ENCODE results near the gene TRPM1.
"Not testable (repeated sequence)": the region's sequence is repeated elsewhere in the genome, so short reads cannot be mapped to it uniquely, and the experiment has no call there.

Gene TRPM1

GRCh38 chr15:31100738-31101137 is 787 bp downstream of the TRPM1 start:
- no peak overlapping the region for H3K4me3 ChIP-seq (ENCODE audit: insufficient read depth, low read depth, low read length)
- WGBS, 2 experiments: 91 to 93% methylated on average over 6 of the region's 6 CpGs
- H3K9me3 ChIP-seq (ENCODE audit: control insufficient read depth, low read length): no peaks in the 10 kb centered on the region
- H3K27ac ChIP-seq (ENCODE audit: insufficient read depth, low read depth, low read length, poor library complexity, severe bottlenecking): no peak overlapping the region
- no peaks in the 10 kb centered on the region for H3K27me3 ChIP-seq (ENCODE audit: control insufficient read depth, insufficient read depth, low read length, poor library complexity, severe bottlenecking)
- H3K36me3 ChIP-seq (ENCODE audit: control insufficient read depth, insufficient read depth, low read length): no peaks in the 10 kb centered on the region
- peaks cover 22% of the 10 kb centered on the region for H3K4me1 ChIP-seq (ENCODE audit: control insufficient read depth, insufficient read depth, low read length)

GRCh38 chr15:31098953-31099740 is 2.4 kb downstream of the TRPM1 start:
- Histone ChIP-seq H3K27ac (ENCODE audit: insufficient read depth, low read depth, low read length, poor library complexity, severe bottlenecking) (no peak overlapping the region), H3K4me1 (ENCODE audit: control insufficient read depth, insufficient read depth, low read length) (peaks cover 22% of the 10 kb centered on the region), H3K36me3 (ENCODE audit: control insufficient read depth, insufficient read depth, low read length) (no peaks in the 10 kb centered on the region), H3K9me3 (ENCODE audit: control insufficient read depth, low read length) (no peaks in the 10 kb centered on the region), H3K4me3 (ENCODE audit: insufficient read depth, low read depth, low read length) (no peak overlapping the region), H3K27me3 (ENCODE audit: control insufficient read depth, insufficient read depth, low read length, poor library complexity, severe bottlenecking) (no peaks in the 10 kb centered on the region)
- WGBS, 2 experiments: 85 to 88% methylated on average over 4 of the region's 4 CpGs

- Histone ChIP-seq H3K27ac (ENCODE audit: insufficient read depth, low read depth, low read length, poor library complexity, severe bottlenecking) (no peak overlapping the region), H3K36me3 (ENCODE audit: control insufficient read depth, insufficient read depth, low read length) (no peaks in the 10 kb centered on the region), H3K4me1 (ENCODE audit: control insufficient read depth, insufficient read depth, low read length) (peaks cover 22% of the 10 kb centered on the region), H3K9me3 (ENCODE audit: control insufficient read depth, low read length) (no peaks in the 10 kb centered on the region), H3K27me3 (ENCODE audit: control insufficient read depth, insufficient read depth, low read length, poor library complexity, severe bottlenecking) (no peaks in the 10 kb centered on the region), H3K4me3 (ENCODE audit: insufficient read depth, low read depth, low read length) (no peak overlapping the region)
- WGBS, 2 experiments: 75 to 81% methylated on average over 6 of the region's 6 CpGs
Measured at GRCh38 chr15:31098491-31098917, 3.0 kb downstream of the TRPM1 start.

GRCh38 chr15:31096563-31096962 is 5.0 kb downstream of the TRPM1 start:
- Histone ChIP-seq H3K4me3 (ENCODE audit: insufficient read depth, low read depth, low read length) (no peak overlapping the region), H3K36me3 (ENCODE audit: control insufficient read depth, insufficient read depth, low read length) (no peaks in the 10 kb centered on the region), H3K9me3 (ENCODE audit: control insufficient read depth, low read length) (no peaks in the 10 kb centered on the region), H3K27ac (ENCODE audit: insufficient read depth, low read depth, low read length, poor library complexity, severe bottlenecking) (no peak overlapping the region), H3K27me3 (ENCODE audit: control insufficient read depth, insufficient read depth, low read length, poor library complexity, severe bottlenecking) (no peaks in the 10 kb centered on the region), H3K4me1 (ENCODE audit: control insufficient read depth, insufficient read depth, low read length) (peaks cover 13% of the 10 kb centered on the region)
- WGBS, 2 experiments: 96% methylated on average over 5 of the region's 5 CpGs

GRCh38 chr15:31091481-31091880 is 10.0 kb downstream of the TRPM1 start:
- H3K4me3 ChIP-seq (ENCODE audit: insufficient read depth, low read depth, low read length): no peak overlapping the region
- H3K9me3 ChIP-seq (ENCODE audit: control insufficient read depth, low read length): no peaks in the 10 kb centered on the region
- 90 to 91% methylated on average over 5 to 6 of the region's 6 CpGs for WGBS, 2 experiments
- H3K27me3 ChIP-seq (ENCODE audit: control insufficient read depth, insufficient read depth, low read length, poor library complexity, severe bottlenecking): no peaks in the 10 kb centered on the region
- H3K36me3 ChIP-seq (ENCODE audit: control insufficient read depth, insufficient read depth, low read length): no peaks in the 10 kb centered on the region
- H3K27ac ChIP-seq (ENCODE audit: insufficient read depth, low read depth, low read length, poor library complexity, severe bottlenecking): no peak overlapping the region
- no peaks in the 10 kb centered on the region for H3K4me1 ChIP-seq (ENCODE audit: control insufficient read depth, insufficient read depth, low read length)

- no peaks in the 10 kb centered on the region for H3K36me3 ChIP-seq (ENCODE audit: control insufficient read depth, insufficient read depth, low read length)
- H3K4me3 ChIP-seq (ENCODE audit: insufficient read depth, low read depth, low read length): no peak overlapping the region
- 91 to 95% methylated on average over 3 to 4 of the region's 4 CpGs for WGBS, 2 experiments
- no peaks in the 10 kb centered on the region for H3K27me3 ChIP-seq (ENCODE audit: control insufficient read depth, insufficient read depth, low read length, poor library complexity, severe bottlenecking)
- no peaks in the 10 kb centered on the region for H3K9me3 ChIP-seq (ENCODE audit: control insufficient read depth, low read length)
- H3K4me1 ChIP-seq (ENCODE audit: control insufficient read depth, insufficient read depth, low read length): no peaks in the 10 kb centered on the region
- H3K27ac ChIP-seq (ENCODE audit: insufficient read depth, low read depth, low read length, poor library complexity, severe bottlenecking): no peak overlapping the region
Measured at GRCh38 chr15:31090766-31091165, 10.8 kb downstream of the TRPM1 start.

GRCh38 chr15:31089368-31090047 is 12.0 kb downstream of the TRPM1 start:
- no peaks in the 10 kb centered on the region for H3K4me1 ChIP-seq (ENCODE audit: control insufficient read depth, insufficient read depth, low read length)
- 90 to 92% methylated on average over 16 to 18 of the region's 18 CpGs for WGBS, 2 experiments

GRCh38 chr15:31088672-31089367 is 12.7 kb downstream of the TRPM1 start:
- Histone ChIP-seq H3K4me1 (ENCODE audit: control insufficient read depth, insufficient read depth, low read length) (no peaks in the 10 kb centered on the region), H3K9me3 (ENCODE audit: control insufficient read depth, low read length) (no peaks in the 10 kb centered on the region), H3K4me3 (ENCODE audit: insufficient read depth, low read depth, low read length) (no peak overlapping the region), H3K27ac (ENCODE audit: insufficient read depth, low read depth, low read length, poor library complexity, severe bottlenecking) (no peak overlapping the region), H3K36me3 (ENCODE audit: control insufficient read depth, insufficient read depth, low read length) (no peaks in the 10 kb centered on the region), H3K27me3 (ENCODE audit: control insufficient read depth, insufficient read depth, low read length, poor library complexity, severe bottlenecking) (no peaks in the 10 kb centered on the region)
- WGBS, 2 experiments: 96% methylated on average over 21 of the region's 21 CpGs

More at GRCh38 chr15:31089368-31090047, 12.0 kb downstream of the TRPM1 start:
- Histone ChIP-seq H3K9me3 (ENCODE audit: control insufficient read depth, low read length) (no peaks in the 10 kb centered on the region), H3K27me3 (ENCODE audit: control insufficient read depth, insufficient read depth, low read length, poor library complexity, severe bottlenecking) (no peaks in the 10 kb centered on the region), H3K36me3 (ENCODE audit: control insufficient read depth, insufficient read depth, low read length) (no peaks in the 10 kb centered on the region), H3K27ac (ENCODE audit: insufficient read depth, low read depth, low read length, poor library complexity, severe bottlenecking) (no peak overlapping the region), H3K4me3 (ENCODE audit: insufficient read depth, low read depth, low read length) (no peak overlapping the region)

GRCh38 chr15:31088041-31088440 is 13.5 kb downstream of the TRPM1 start:
- not testable (repeated sequence) for H3K9me3 ChIP-seq (ENCODE audit: control insufficient read depth, low read length); H3K36me3 ChIP-seq (ENCODE audit: control insufficient read depth, insufficient read depth, low read length); H3K4me1 ChIP-seq (ENCODE audit: control insufficient read depth, insufficient read depth, low read length); H3K27me3 ChIP-seq (ENCODE audit: control insufficient read depth, insufficient read depth, low read length, poor library complexity, severe bottlenecking); H3K4me3 ChIP-seq (ENCODE audit: insufficient read depth, low read depth, low read length); H3K27ac ChIP-seq (ENCODE audit: insufficient read depth, low read depth, low read length, poor library complexity, severe bottlenecking)
- WGBS, 2 experiments: 81 to 85% methylated on average over 8 of the region's 8 CpGs

- 93 to 97% methylated on average over 4 of the region's 4 CpGs for WGBS, 2 experiments
- Histone ChIP-seq H3K36me3 (ENCODE audit: control insufficient read depth, insufficient read depth, low read length) (no peaks in the 10 kb centered on the region), H3K4me3 (ENCODE audit: insufficient read depth, low read depth, low read length) (no peak overlapping the region), H3K9me3 (ENCODE audit: control insufficient read depth, low read length) (no peaks in the 10 kb centered on the region), H3K27ac (ENCODE audit: insufficient read depth, low read depth, low read length, poor library complexity, severe bottlenecking) (no peak overlapping the region), H3K27me3 (ENCODE audit: control insufficient read depth, insufficient read depth, low read length, poor library complexity, severe bottlenecking) (no peaks in the 10 kb centered on the region), H3K4me1 (ENCODE audit: control insufficient read depth, insufficient read depth, low read length) (no peaks in the 10 kb centered on the region)
Measured at GRCh38 chr15:31086344-31086743, 15.2 kb downstream of the TRPM1 start.
